BLaER1 treated with 17β-estradiol and CSF1 and Interleukin-3, amounts not matched to agents 10 nM and 100 nM (cell line): ENCODE data around the gene SERPINF2.
"Not testable (repeated sequence)": the region's sequence is repeated elsewhere in the genome, so short reads cannot be mapped to it uniquely, and the experiment has no call there.

Experiments
- H3K27ac ChIP-seq, 11 experiments: shearing (Covaris generic); formaldehyde crosslinking; 2 replicates each; pipeline ENCODE4 v1.8.1; 2022
- H3K27me3 ChIP-seq, 11 experiments: shearing (Covaris generic); formaldehyde crosslinking; 2 replicates each; pipeline ENCODE4 v1.8.1; 2022
- H3K36me3 ChIP-seq, 11 experiments: shearing (Covaris generic); formaldehyde crosslinking; 2 replicates each; pipeline ENCODE4 v1.8.1; 2022
- H3K4me1 ChIP-seq, 10 experiments: shearing (Covaris generic); formaldehyde crosslinking; 2 replicates each; pipeline ENCODE4 v1.8.1; 2022
- H3K4me2 ChIP-seq, 11 experiments: shearing (Covaris generic); formaldehyde crosslinking; 2 replicates each; pipeline ENCODE4 v1.8.1; 2022
- H3K4me3 ChIP-seq, 10 experiments: shearing (Covaris generic); formaldehyde crosslinking; 2 replicates each; pipeline ENCODE4 v1.8.1; 2022
- H3K9ac ChIP-seq, 11 experiments: shearing (Covaris generic); formaldehyde crosslinking; 2 replicates each; pipeline ENCODE4 v1.8.1; 2022
- H3K9me3 ChIP-seq, 11 experiments: shearing (Covaris generic); formaldehyde crosslinking; replicated peaks in 1 of 11; 2 replicates each; pipeline ENCODE4 v1.8.1; 2022
- H4K20me1 ChIP-seq, 11 experiments: shearing (Covaris generic); formaldehyde crosslinking; 2 replicates each; pipeline ENCODE4 v1.8.1; 2022
- Cebpa-rat ChIP-seq, 11 experiments: shearing (Covaris generic); IDR thresholded peaks; 2 replicates each; pipeline ENCODE4 v1.8.1; 2022

SERPINF2 gene

GRCh38 chr17:1720856-1721386 is 21.8 kb upstream of the SERPINF2 start:
- no peaks in the 10 kb centered on the region for H3K9me3 ChIP-seq
- peak overlapping the region in 10 of 11 experiments; percentile 37 to 99 (median 94); a peak in 12 of 22 replicates for H3K27ac ChIP-seq
- peaks cover 0 to 1% (median 0%) of the 10 kb centered on the region in 11 experiments; a peak in 3 of 22 replicates for H3K27me3 ChIP-seq
- H4K20me1 ChIP-seq = peaks cover 0 to 7% (median 3%) of the 10 kb centered on the region in 11 experiments; a peak in 6 of 22 replicates
- peak overlapping the region in 10 of 11 experiments; percentile 18 to 100 (median 72); a peak in 15 of 22 replicates for H3K4me2 ChIP-seq
- TF ChIP-seq Cebpa-rat (IDR thresholded peaks at IDR 0.05) = no peak
- peak overlapping the region in 6 of 11 experiments; percentile 25 to 45 (median 36); a peak in 5 of 22 replicates for H3K9ac ChIP-seq
- peaks cover 0 to 4% (median 2%) of the 10 kb centered on the region in 11 experiments; a peak in 13 of 22 replicates for H3K36me3 ChIP-seq
- H3K4me1 ChIP-seq = peaks cover 56 to 75% (median 68%) of the 10 kb centered on the region in 10 experiments
- no peak overlapping the region for H3K4me3 ChIP-seq

GRCh38 chr17:1722022-1722421 is 20.6 kb upstream of the SERPINF2 start:
- peak overlapping the region; percentile 94 to 100 (median 99) for H3K4me2 ChIP-seq
- H3K4me1 ChIP-seq = peaks cover 67 to 85% (median 77%) of the 10 kb centered on the region in 10 experiments
- H3K9ac ChIP-seq = peak overlapping the region in 10 of 11 experiments; percentile 84 to 95 (median 92); a peak in 17 of 22 replicates
- H4K20me1 ChIP-seq = peaks cover 0 to 18% (median 13%) of the 10 kb centered on the region in 11 experiments; a peak in 12 of 22 replicates
- H3K9me3 ChIP-seq, H3K4me3 ChIP-seq, H3K27me3 ChIP-seq: not testable (repeated sequence)
- H3K36me3 ChIP-seq = peaks cover 7 to 15% (median 13%) of the 10 kb centered on the region in 11 experiments; a peak in 20 of 22 replicates
- peak overlapping the region; percentile 89 to 99 (median 96); a peak in 21 of 22 replicates for H3K27ac ChIP-seq

- H3K9ac ChIP-seq = peak within 1 kb of the TSS; percentile 84 to 95 (median 92)
- TF ChIP-seq Cebpa-rat (IDR thresholded peaks at IDR 0.05) = no peak
- H3K4me2 ChIP-seq = peak within 1 kb of the TSS; percentile 94 to 100 (median 99)
- H3K4me3 ChIP-seq = peak within 1 kb of the TSS; percentile 72 to 86 (median 80)
- H3K27ac ChIP-seq = peak within 1 kb of the TSS; percentile 89 to 99 (median 96)
- H4K20me1 ChIP-seq = peaks cover 0 to 41% (median 25%) of the 10 kb centered on the region in 11 experiments; a peak in 14 of 22 replicates
- peaks cover 21 to 38% (median 33%) of the 10 kb centered on the region in 11 experiments for H3K36me3 ChIP-seq
- H3K27me3 ChIP-seq = no peaks in the 10 kb centered on the region
- H3K4me1 ChIP-seq = peaks cover 77 to 90% (median 84%) of the 10 kb centered on the region in 10 experiments
- H3K9me3 ChIP-seq = no peaks in the 10 kb centered on the region
Observed at GRCh38 chr17:1724351-1724868, 18.3 kb upstream of the SERPINF2 start, which contains the start of gene WDR81. Gene WDR81 (plus strand): TSS chr17:1724704. CDS start chr17:1724960, 256 bp downstream.

GRCh38 chr17:1724869-1725641 is 17.6 kb upstream of the SERPINF2 start:
- Histone ChIP-seq H3K36me3 (peaks cover 21 to 44% (median 33%) of the 10 kb centered on the region in 11 experiments), H3K9me3 (no peaks in the 10 kb centered on the region), H3K9ac (peak overlapping the region; percentile 84 to 95 (median 92)), H3K4me2 (peak overlapping the region; percentile 94 to 100 (median 99)), H3K27me3 (no peaks in the 10 kb centered on the region), H4K20me1 (peaks cover 0 to 48% (median 27%) of the 10 kb centered on the region in 11 experiments; a peak in 14 of 22 replicates), H3K4me3 (peak overlapping the region; percentile 72 to 86 (median 80)), H3K4me1 (peaks cover 82 to 94% (median 90%) of the 10 kb centered on the region in 10 experiments), H3K27ac (peak overlapping the region; percentile 89 to 99 (median 96))
- TF ChIP-seq Cebpa-rat (IDR thresholded peaks at IDR 0.05) = no peak

- H3K4me2 ChIP-seq = peak overlapping the region; percentile 94 to 100 (median 99)
- H3K36me3 ChIP-seq = peaks cover 27 to 51% (median 39%) of the 10 kb centered on the region in 11 experiments
- H3K9ac ChIP-seq = peak overlapping the region; percentile 84 to 95 (median 92)
- no peaks in the 10 kb centered on the region for H3K9me3 ChIP-seq
- H3K4me3 ChIP-seq = peak overlapping the region; percentile 72 to 86 (median 80); a peak in 19 of 20 replicates
- H3K27ac ChIP-seq = peak overlapping the region; percentile 1 to 99 (median 96); a peak in 18 of 22 replicates
- peaks cover 76 to 94% (median 87%) of the 10 kb centered on the region in 10 experiments for H3K4me1 ChIP-seq
- no peak for TF ChIP-seq Cebpa-rat (IDR thresholded peaks at IDR 0.05)
- H3K27me3 ChIP-seq = no peaks in the 10 kb centered on the region
- H4K20me1 ChIP-seq = peaks cover 0 to 56% (median 33%) of the 10 kb centered on the region in 11 experiments; a peak in 16 of 22 replicates
Observed at GRCh38 chr17:1725642-1726511, 16.8 kb upstream of the SERPINF2 start.

GRCh38 chr17:1726626-1727257 is 15.9 kb upstream of the SERPINF2 start:
- H3K4me1 ChIP-seq = peaks cover 68 to 94% (median 83%) of the 10 kb centered on the region in 10 experiments
- H3K9ac ChIP-seq = peak overlapping the region in 10 of 11 experiments; percentile 10 to 94 (median 48); a peak in 13 of 22 replicates

GRCh38 chr17:1727258-1727789 is 15.3 kb upstream of the SERPINF2 start:
- H3K27ac ChIP-seq = peak overlapping the region in 2 of 11 experiments; percentile 38 to 45; a peak in 3 of 22 replicates
- H3K27me3 ChIP-seq = no peaks in the 10 kb centered on the region
- TF ChIP-seq Cebpa-rat (IDR thresholded peaks at IDR 0.05) = no peak
- H3K9me3 ChIP-seq = no peaks in the 10 kb centered on the region
- peaks cover 67 to 89% (median 80%) of the 10 kb centered on the region in 10 experiments for H3K4me1 ChIP-seq
- H3K4me2 ChIP-seq = peak overlapping the region in 7 of 11 experiments; percentile 28 to 99 (median 99); a peak in 13 of 22 replicates
- peaks cover 31 to 60% (median 46%) of the 10 kb centered on the region in 11 experiments for H3K36me3 ChIP-seq
- peak overlapping the region; percentile 13 to 94 (median 48); a peak in 15 of 22 replicates for H3K9ac ChIP-seq
- H4K20me1 ChIP-seq = peaks cover 0 to 70% (median 40%) of the 10 kb centered on the region in 11 experiments; a peak in 16 of 22 replicates
- peak overlapping the region in 3 of 10 experiments; percentile 8 to 77 (median 72); a peak in 3 of 20 replicates for H3K4me3 ChIP-seq

More at GRCh38 chr17:1726626-1727257, 15.9 kb upstream of the SERPINF2 start:
- Histone ChIP-seq H3K27ac (no peak overlapping the region; a peak in 2 of 22 replicates), H3K4me2 (peak overlapping the region in 6 of 11 experiments; percentile 28 to 99 (median 99); a peak in 9 of 22 replicates), H3K9me3 (no peaks in the 10 kb centered on the region), H3K36me3 (peaks cover 31 to 60% (median 46%) of the 10 kb centered on the region in 11 experiments), H4K20me1 (peaks cover 0 to 65% (median 40%) of the 10 kb centered on the region in 11 experiments; a peak in 16 of 22 replicates), H3K4me3 (peak overlapping the region in 2 of 10 experiments; percentile 72 to 77; a peak in 3 of 20 replicates), H3K27me3 (no peaks in the 10 kb centered on the region)
- TF ChIP-seq Cebpa-rat (IDR thresholded peaks at IDR 0.05) = no peak
